Endothelial cell of umbilical vein (primary cell): ENCODE results near the gene UBE2I. TPM values are rescaled to one million over a fixed set of nuclear protein-coding genes. Genes with fewer than 3 reads are reported as not detected.

Experiments
- BruUV-seq: library from RNA; stranded (reverse); fragments of 400-500 nt; replicated peaks from 2 replicates; lab custom pipeline; 2021; lab: Mats Ljungman, UMichigan
- CTCF ChIA-PET: fragments of 300-600, 350-600 bp; sonication (Branson Sonifier 250); formaldehyde crosslinking; loops from one replicate; lab custom pipeline; 2021; ENCODE audit warnings: antibody characterized with exemption, inconsistent platforms; lab: Charles Lee
- POLR2A ChIA-PET: fragments of 300-600, 350-600 bp; sonication (Branson Sonifier 250); formaldehyde crosslinking; loops from one replicate; lab custom pipeline; 2021; ENCODE audit warnings: antibody characterized with exemption, inconsistent platforms; lab: Charles Lee
- DNase-seq: peaks from one replicate; pipeline ENCODE4 v3.0.0-alpha.2; 2011; ENCODE audit warnings: low read depth, low spot score
- FAIRE-seq: peaks from 2 replicates; lab custom pipeline; 2011; peaks lifted over from hg19 to GRCh38; lab: Jason Lieb, UNC
- H2AFZ ChIP-seq: 2 replicates; pipeline ENCODE4 v1.6.0; 2012; ENCODE audit warnings: low read depth, low read length, control low read depth, inconsistent platforms
- H3K27ac ChIP-seq: 2 replicates; pipeline ENCODE4 v1.5.1; 2011; ENCODE audit warnings: low read depth, mild to moderate bottlenecking, control low read depth, low read length, moderate library complexity; ENCODE audit not compliant: insufficient read depth
- H3K27me3 ChIP-seq, 2 experiments: 2 replicates each; pipeline versions ENCODE4 v1.6.0 to v1.6.1; 2011; ENCODE audit warnings: low read length in 2 of 2, mixed read lengths in 1 of 2; ENCODE audit not compliant: control insufficient read depth in 2 of 2, insufficient read depth in 2 of 2
- H3K36me3 ChIP-seq, 2 experiments: 2 replicates in 1 of 2; 3 replicates in 1 of 2; pipeline ENCODE4 v1.5.1; 2011; ENCODE audit warnings: low read length in 2 of 2, mild to moderate bottlenecking in 1 of 2, moderate library complexity in 1 of 2; ENCODE audit not compliant: control insufficient read depth in 2 of 2, insufficient read depth in 2 of 2; ENCODE audit errors: extremely low read depth in 1 of 2
- H3K4me1 ChIP-seq: 3 replicates; pipeline ENCODE4 v1.5.1; 2011; ENCODE audit warnings: mild to moderate bottlenecking, low read length; ENCODE audit not compliant: control insufficient read depth, insufficient read depth; ENCODE audit errors: extremely low read depth
- H3K4me2 ChIP-seq: 2 replicates; pipeline ENCODE4 v1.6.1; 2011; ENCODE audit warnings: low read length, control low read depth, mixed read lengths; ENCODE audit not compliant: insufficient read depth
- H3K4me3 ChIP-seq, 3 experiments: fragments of 200-600 bp in 1 of 3; sonication (generic), shearing (Covaris generic) in 1 of 3; replicated peaks in 1 of 3; 2 replicates each; pipeline ENCODE4 v1.5.1; 2011 to 2016; ENCODE audit warnings: control low read depth in 3 of 3, low read length in 3 of 3, mild to moderate bottlenecking in 2 of 3, inconsistent platforms in 1 of 3, low read depth in 1 of 3, moderate library complexity in 1 of 3; ENCODE audit not compliant: insufficient read depth in 1 of 3
- H3K79me2 ChIP-seq: 2 replicates; pipeline ENCODE4 v1.6.0; 2012; ENCODE audit warnings: low read length, inconsistent platforms; ENCODE audit not compliant: control insufficient read depth, insufficient read depth
- H3K9ac ChIP-seq: replicated peaks from 2 replicates; pipeline ENCODE3; 2011; ENCODE audit warnings: low read length, control low read depth; ENCODE audit not compliant: insufficient read depth; ENCODE audit errors: extremely low read depth
- H3K9me1 ChIP-seq: replicated peaks from 3 replicates; pipeline ENCODE4 v1.6.0; 2011; ENCODE audit warnings: mild to moderate bottlenecking, low read length; ENCODE audit not compliant: control insufficient read depth, insufficient read depth; ENCODE audit errors: extremely low read depth
- H3K9me3 ChIP-seq: replicated peaks from 2 replicates; pipeline ENCODE4 v1.5.1; 2012; ENCODE audit warnings: low read length, inconsistent platforms; ENCODE audit not compliant: control insufficient read depth, insufficient read depth
- H4K20me1 ChIP-seq: replicated peaks from 2 replicates; pipeline ENCODE3; 2011; ENCODE audit warnings: mild to moderate bottlenecking, low read length; ENCODE audit not compliant: control insufficient read depth, insufficient read depth; ENCODE audit errors: extremely low read depth
- CTCF ChIP-seq, 2 donors: IDR thresholded peaks; 1 replicate in 1 of 2; 2 replicates in 1 of 2; pipeline ENCODE4 v1.5.1; 2011; ENCODE audit warnings: low read length in 2 of 2, mild to moderate bottlenecking in 2 of 2, moderate library complexity in 2 of 2, control low read depth in 1 of 2, inconsistent platforms in 1 of 2, low read depth in 1 of 2; ENCODE audit not compliant: insufficient read depth in 1 of 2; ENCODE audit errors: extremely low read depth in 1 of 2
- EZH2 ChIP-seq: IDR thresholded peaks from 2 replicates; pipeline ENCODE4 v1.6.1; 2012; ENCODE audit warnings: borderline replicate concordance, low read depth, mild to moderate bottlenecking, moderate library complexity, low read length, inconsistent platforms; ENCODE audit not compliant: severe bottlenecking
- FOS ChIP-seq: IDR thresholded peaks from 2 replicates; pipeline ENCODE4 v1.6.1; 2011; ENCODE audit warnings: mild to moderate bottlenecking, low read length, moderate library complexity, borderline replicate concordance; ENCODE audit not compliant: insufficient read depth
- GATA2 ChIP-seq: IDR thresholded peaks from 2 replicates; pipeline ENCODE4 v1.7.0; 2011; ENCODE audit warnings: low read depth, mild to moderate bottlenecking, moderate library complexity, mixed read lengths, low read length; ENCODE audit not compliant: insufficient read length, insufficient read depth
- JUN ChIP-seq: IDR thresholded peaks from 2 replicates; pipeline ENCODE4 v1.6.1; 2011; ENCODE audit warnings: borderline replicate concordance, low read depth; ENCODE audit not compliant: insufficient read length, insufficient read depth
- MYC ChIP-seq: IDR thresholded peaks from one replicate; pipeline ENCODE4 v1.6.1; 2011; ENCODE audit warnings: mild to moderate bottlenecking, low read depth, low read length
- POLR2A ChIP-seq: IDR thresholded peaks from 2 replicates; pipeline ENCODE4 v1.6.1; 2012; ENCODE audit warnings: low read depth, mild to moderate bottlenecking, control low read depth, low read length
- POLR2AphosphoS5 ChIP-seq: IDR thresholded peaks from 2 replicates; pipeline ENCODE4 v1.6.1; 2012; ENCODE audit warnings: low read depth, mild to moderate bottlenecking, control low read depth, low read length, moderate library complexity; ENCODE audit not compliant: insufficient read depth
- dilution Hi-C: fragments of 300-500 bp; cut with MboI; formaldehyde crosslinking; loops from one replicate; pipeline ENCODE4 v1.15.0; 2019; ENCODE audit warnings: low sequenced_read_pairs; ENCODE audit not compliant: extremely low pct_ligation_motif_present
- intact Hi-C: fragments of 100-400 bp; cut with micrococcal nuclease; formaldehyde crosslinking; loops from one replicate; pipeline ENCODE4 v1.10.0; 2022
- polyA plus RNA-seq, 4 experiments: library from polyadenylated mRNA; depleted of rRNA in 3 of 4; stranded (reverse) in 3 of 4; unstranded in 1 of 4; fragments of >200 nt; gene quantifications; 2 replicates each; pipeline versions ENCODE4 v1.2.1 to v1.2.3, GENCODE V29; 2011 to 2012; ENCODE audit warnings: missing spikeins in 1 of 4
- total RNA-seq: library from RNA; stranded (reverse); gene quantifications from 2 replicates; pipeline ENCODE4 v1.2.3, GENCODE V29; 2021
- TF ChIP-seq, protein P1 (sequence below): IDR thresholded peaks from 2 replicates; pipeline ENCODE4 v1.6.1; 2011; ENCODE audit not compliant: insufficient read depth, insufficient read length

UBE2I gene
- total and polyA plus RNA-seq, 2 donors (not counting 3 experiments of a cell fraction or from before 2014, with no cell fraction given), result 122 to 233 TPM

- Histone ChIP-seq H3K4me2 (no peak overlapping the region), H3K9me1 (no peaks in the 10 kb centered on the region), H3K27ac (no peak overlapping the region), H3K79me2 (peaks cover 12% of the 10 kb centered on the region), H3K4me3 (no peak overlapping the region), H3K36me3 (peaks cover 14 to 41% of the 10 kb centered on the region in 2 experiments), H3K9ac (no peak overlapping the region), H3K9me3 (no peaks in the 10 kb centered on the region), H2AFZ (no peak overlapping the region), H3K27me3 (no peaks in the 10 kb centered on the region), H4K20me1 (no peaks in the 10 kb centered on the region), H3K4me1 (no peaks in the 10 kb centered on the region)
- FAIRE-seq, result no peak
- dilution Hi-C loops, result no loop called here
- DNase-seq, result peak; percentile 41
- intact Hi-C loops, result no loop called here
- POLR2A ChIA-PET, result no interaction called here
- CTCF ChIA-PET, result interaction anchor here (0.6 to 3.1 kb wide), 21 partner anchors 8 to 402 kb away, joined by 3 to 24 read pairs (median 4); partner anchors contain the start of genes GNPTG, TSR3 and UQCC4
- BruUV-seq, result no TSS peak
- TF ChIP-seq CTCF (IDR thresholded peaks at IDR 0.05; ENCODE audit: extremely low read depth in 1 of 2, insufficient read depth in 1 of 2, low read depth in 1 of 2, low read length in 2 of 2) (peak; percentile 86 to 93), POLR2AphosphoS5 (no peak), JUN (no peak), FOS (no peak)
These were observed 54.1 kb downstream of the UBE2I start for GRCh38 chr16:1363501-1364041.

GRCh38 chr16:1364510-1364909, 55.1 kb downstream of the UBE2I start:
- FAIRE-seq (no peak), DNase-seq (no peak)
- Histone ChIP-seq H2AFZ (no peak overlapping the region), H3K36me3 (peaks cover 14 to 41% of the 10 kb centered on the region in 2 experiments), H3K4me1 (no peaks in the 10 kb centered on the region), H3K27ac (no peak overlapping the region), H3K27me3 (no peaks in the 10 kb centered on the region), H3K9me3 (no peaks in the 10 kb centered on the region), H3K79me2 (peaks cover 10% of the 10 kb centered on the region), H3K4me3 (no peak overlapping the region), H4K20me1 (no peaks in the 10 kb centered on the region), H3K9me1 (no peaks in the 10 kb centered on the region), H3K4me2 (no peak overlapping the region), H3K9ac (no peak overlapping the region)
- no TSS peak for BruUV-seq
- no peak for TF ChIP-seq EZH2
- no peak for TF ChIP-seq FOS
- TF ChIP-seq, protein P1, sequence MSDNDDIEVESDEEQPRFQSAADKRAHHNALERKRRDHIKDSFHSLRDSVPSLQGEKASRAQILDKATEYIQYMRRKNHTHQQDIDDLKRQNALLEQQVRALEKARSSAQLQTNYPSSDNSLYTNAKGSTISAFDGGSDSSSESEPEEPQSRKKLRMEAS, result no peak
- TF ChIP-seq POLR2AphosphoS5, result no peak
- no peak for TF ChIP-seq JUN
- TF ChIP-seq POLR2A, result no peak
- no peak for TF ChIP-seq CTCF (IDR thresholded peaks at IDR 0.05; ENCODE audit: extremely low read depth in 1 of 2, insufficient read depth in 1 of 2, low read depth in 1 of 2, low read length in 2 of 2)
- TF ChIP-seq MYC, result no peak
- TF ChIP-seq GATA2, result no peak
- intact Hi-C loops, result no loop called here
- ChIA-PET CTCF (interaction anchor here (1.1 to 3.1 kb wide), 13 partner anchors 9 to 48 kb away, joined by 3 to 24 read pairs (median 4); no protein-coding TSS in a partner anchor), POLR2A (interaction anchor here (0.6 kb wide), 1 partner anchor 1874 kb away, joined by 3 read pairs; no protein-coding TSS in a partner anchor)
- dilution Hi-C loops, result no loop called here
